WTC11 (cell line): Measurements from ENCODE around the gene KCNIP1. TPM values are rescaled to one million over a fixed set of nuclear protein-coding genes. Genes with fewer than 3 reads are reported as not detected.

Experiments used
- ATAC-seq: fragments of 200-7000 bp; cut with Tn5 transposase; 2 replicates; pipeline ENCODE4 v1.10.0; 2021; ENCODE audit warnings: mild to moderate bottlenecking, moderate library complexity
- CTCF ChIA-PET: fragments of 300-600 bp; sonication (Branson Sonifier 250); formaldehyde crosslinking; loops from one replicate; lab custom pipeline; 2021; ENCODE audit warnings: antibody characterized with exemption; lab: Charles Lee
- POLR2A ChIA-PET: fragments of 350-600 bp; sonication (Branson Sonifier 250); formaldehyde crosslinking; loops from one replicate; lab custom pipeline; 2021; ENCODE audit warnings: antibody characterized with exemption; lab: Charles Lee
- DNase-seq: peaks from one replicate; pipeline ENCODE4 v3.0.0; 2021; ENCODE audit warnings: low spot score
- H3K27ac Mint-ChIP-seq: 2 replicates; pipeline ENCODE4 v1.8.0; 2021; ENCODE audit warnings: mixed read lengths
- H3K27me3 Mint-ChIP-seq: 2 replicates; pipeline ENCODE4 v1.8.0; 2021; ENCODE audit warnings: low read depth, mild to moderate bottlenecking, moderate library complexity, mixed read lengths
- H3K36me3 Mint-ChIP-seq: 2 replicates; pipeline ENCODE4 v1.8.0; 2021; ENCODE audit warnings: mixed read lengths
- H3K4me1 Mint-ChIP-seq: 2 replicates; pipeline ENCODE4 v1.8.0; 2022; ENCODE audit warnings: mixed read lengths
- H3K4me3 Mint-ChIP-seq: 2 replicates; pipeline ENCODE4 v1.8.0; 2021; ENCODE audit warnings: mild to moderate bottlenecking, moderate library complexity, mixed read lengths
- H3K9me3 Mint-ChIP-seq: 2 replicates; pipeline ENCODE4 v1.8.0; 2021; ENCODE audit warnings: mixed read lengths
- ELF4 ChIP-seq: sonication (generic); formaldehyde crosslinking; IDR thresholded peaks from 2 replicates; pipeline ENCODE4 v1.8.1; 2022; ENCODE audit warnings: low read depth, mild to moderate bottlenecking, moderate library complexity, missing genetic modification reagents
- EMX1 ChIP-seq: fragments of 250-450 bp; sonication (Bioruptor Pico); IDR thresholded peaks from 2 replicates; pipeline ENCODE4 v1.8.0; 2021; ENCODE audit warnings: mild to moderate bottlenecking
- ESRRA ChIP-seq: sonication (generic); formaldehyde crosslinking; IDR thresholded peaks from 2 replicates; pipeline ENCODE4 v1.8.1; 2022; ENCODE audit warnings: mild to moderate bottlenecking, missing genetic modification reagents, borderline replicate concordance
- FOXP1 ChIP-seq: sonication (generic); formaldehyde crosslinking; IDR thresholded peaks from 2 replicates; pipeline ENCODE4 v1.8.0; 2022; ENCODE audit warnings: missing genetic modification reagents, mild to moderate bottlenecking, moderate library complexity, borderline replicate concordance
- GABPB1 ChIP-seq: sonication (generic); formaldehyde crosslinking; IDR thresholded peaks from 2 replicates; pipeline ENCODE4 v1.8.1; 2023; ENCODE audit warnings: mild to moderate bottlenecking, missing genetic modification reagents
- GTF2I ChIP-seq: fragments of 250-450 bp; sonication (Bioruptor Pico); conservative IDR thresholded peaks from 2 replicates; pipeline ENCODE4 v1.4.0; 2021; ENCODE audit warnings: mild to moderate bottlenecking
- HMGA2 ChIP-seq: fragments of 250-450 bp; sonication (Bioruptor Pico); IDR thresholded peaks from 2 replicates; pipeline ENCODE4 v1.4.0; 2021; ENCODE audit warnings: mild to moderate bottlenecking, moderate library complexity
- NFE2L1 ChIP-seq: sonication (generic); formaldehyde crosslinking; IDR thresholded peaks from 2 replicates; pipeline ENCODE4 v1.8.1; 2023; ENCODE audit warnings: missing genetic modification reagents
- NR1H2 ChIP-seq: sonication (generic); formaldehyde crosslinking; IDR thresholded peaks from 2 replicates; pipeline ENCODE4 v1.9.0; 2021; ENCODE audit warnings: mild to moderate bottlenecking, moderate library complexity, missing genetic modification reagents
- SMAD4 ChIP-seq: sonication (generic); formaldehyde crosslinking; IDR thresholded peaks from 2 replicates; pipeline ENCODE4 v1.8.0; 2022; ENCODE audit warnings: mild to moderate bottlenecking, missing genetic modification reagents
- TCF7 ChIP-seq: sonication (generic); formaldehyde crosslinking; IDR thresholded peaks from 2 replicates; pipeline ENCODE4 v1.8.0; 2022; ENCODE audit warnings: mild to moderate bottlenecking, low read depth, missing genetic modification reagents, moderate library complexity
- TEAD1 ChIP-seq: sonication (generic); formaldehyde crosslinking; IDR thresholded peaks from 2 replicates; pipeline ENCODE4 v1.8.0; 2022; ENCODE audit warnings: mild to moderate bottlenecking, missing genetic modification reagents
- USF1 ChIP-seq: sonication (generic); formaldehyde crosslinking; IDR thresholded peaks from 2 replicates; pipeline ENCODE4 v1.8.0; 2022; ENCODE audit warnings: mild to moderate bottlenecking, missing genetic modification reagents
- ZBTB21 ChIP-seq: sonication (generic); formaldehyde crosslinking; IDR thresholded peaks from 2 replicates; pipeline ENCODE4 v1.8.1; 2023; ENCODE audit warnings: mild to moderate bottlenecking, missing genetic modification reagents, borderline replicate concordance
- ZNF396 ChIP-seq: fragments of 250-450 bp; sonication (Bioruptor Pico); IDR thresholded peaks from 2 replicates; pipeline ENCODE4 v1.8.0; 2021; ENCODE audit warnings: mild to moderate bottlenecking, moderate library complexity, borderline replicate concordance
- ZNF416 ChIP-seq: fragments of 250-450 bp; sonication (Bioruptor Pico); IDR thresholded peaks from 2 replicates; pipeline ENCODE4 v1.9.0; 2021; ENCODE audit warnings: mild to moderate bottlenecking, inconsistent platforms
- total RNA-seq: library from RNA; stranded (reverse); gene quantifications from 3 replicates; pipeline ENCODE4 v1.2.3, GENCODE V29; 2021
- TF ChIP-seq, protein P1 (sequence below): sonication (generic); formaldehyde crosslinking; IDR thresholded peaks from 2 replicates; pipeline ENCODE4 v1.8.1; 2023; ENCODE audit warnings: mild to moderate bottlenecking, missing genetic modification reagents, borderline replicate concordance
- TF ChIP-seq, protein P2 (sequence below): sonication (generic); formaldehyde crosslinking; IDR thresholded peaks from 2 replicates; pipeline ENCODE4 v1.8.1; 2022; ENCODE audit warnings: missing genetic modification reagents, borderline replicate concordance
- TF ChIP-seq, protein P3 (sequence below): fragments of 250-450 bp; sonication (Bioruptor Pico); IDR thresholded peaks from 2 replicates; pipeline ENCODE4 v1.9.0; 2021; ENCODE audit warnings: mild to moderate bottlenecking
- TF ChIP-seq, protein P4 (sequence below): sonication (generic); formaldehyde crosslinking; IDR thresholded peaks from 2 replicates; pipeline ENCODE4 v1.8.0; 2023; ENCODE audit warnings: mild to moderate bottlenecking, missing genetic modification reagents
- TF ChIP-seq, protein P5 (sequence below): fragments of 250-450 bp; sonication (Bioruptor Pico); IDR thresholded peaks from 2 replicates; pipeline ENCODE4 v1.9.0; 2021; ENCODE audit warnings: moderate library complexity, mild to moderate bottlenecking, inconsistent platforms, borderline replicate concordance

KCNIP1 gene
- total RNA-seq, 1 experiment from 2014 or later: 0.59 TPM

DNA sequence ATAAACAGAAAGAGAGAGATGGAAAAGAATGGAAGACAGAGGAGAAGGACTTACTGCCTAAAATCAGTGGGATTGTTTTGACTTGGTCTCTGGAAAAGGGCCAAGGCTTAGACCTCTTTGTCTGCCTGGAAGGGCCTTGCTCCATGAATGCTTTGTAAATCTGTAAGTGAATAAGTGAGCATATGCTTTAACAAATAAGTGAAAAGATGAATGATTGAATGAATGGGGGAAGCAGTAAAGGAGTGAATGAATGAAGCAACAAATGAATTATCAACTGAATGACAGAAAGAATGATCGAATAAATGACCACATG lies 5.5 kb downstream of the KCNIP1 start:
- no peaks in the 10 kb centered on the region for H3K9me3 Mint-ChIP-seq
- peaks cover 15% of the 10 kb centered on the region for H3K4me1 Mint-ChIP-seq
- ChIA-PET CTCF (interaction anchor here (0.6 to 2.6 kb wide), 22 partner anchors 10 to 124 kb away, joined by 3 to 23 read pairs (median 4); no protein-coding TSS in a partner anchor), POLR2A (no interaction called here)
- H3K27me3 Mint-ChIP-seq: peaks cover 20% of the 10 kb centered on the region
- no peak overlapping the region for H3K27ac Mint-ChIP-seq
- no peaks in the 10 kb centered on the region for H3K36me3 Mint-ChIP-seq
- TF ChIP-seq SMAD4 (CRISPR knock-in tag) (no peak), NR1H2 (CRISPR knock-in tag) (no peak), ZNF416 (CRISPR knock-in tag) (no peak), NFE2L1 (CRISPR knock-in tag) (no peak), TCF7 (CRISPR knock-in tag) (no peak), ESRRA (CRISPR knock-in tag) (no peak), ZBTB21 (no peak), TEAD1 (CRISPR knock-in tag) (no peak), ELF4 (CRISPR knock-in tag) (no peak)
- TF ChIP-seq, protein P1, sequence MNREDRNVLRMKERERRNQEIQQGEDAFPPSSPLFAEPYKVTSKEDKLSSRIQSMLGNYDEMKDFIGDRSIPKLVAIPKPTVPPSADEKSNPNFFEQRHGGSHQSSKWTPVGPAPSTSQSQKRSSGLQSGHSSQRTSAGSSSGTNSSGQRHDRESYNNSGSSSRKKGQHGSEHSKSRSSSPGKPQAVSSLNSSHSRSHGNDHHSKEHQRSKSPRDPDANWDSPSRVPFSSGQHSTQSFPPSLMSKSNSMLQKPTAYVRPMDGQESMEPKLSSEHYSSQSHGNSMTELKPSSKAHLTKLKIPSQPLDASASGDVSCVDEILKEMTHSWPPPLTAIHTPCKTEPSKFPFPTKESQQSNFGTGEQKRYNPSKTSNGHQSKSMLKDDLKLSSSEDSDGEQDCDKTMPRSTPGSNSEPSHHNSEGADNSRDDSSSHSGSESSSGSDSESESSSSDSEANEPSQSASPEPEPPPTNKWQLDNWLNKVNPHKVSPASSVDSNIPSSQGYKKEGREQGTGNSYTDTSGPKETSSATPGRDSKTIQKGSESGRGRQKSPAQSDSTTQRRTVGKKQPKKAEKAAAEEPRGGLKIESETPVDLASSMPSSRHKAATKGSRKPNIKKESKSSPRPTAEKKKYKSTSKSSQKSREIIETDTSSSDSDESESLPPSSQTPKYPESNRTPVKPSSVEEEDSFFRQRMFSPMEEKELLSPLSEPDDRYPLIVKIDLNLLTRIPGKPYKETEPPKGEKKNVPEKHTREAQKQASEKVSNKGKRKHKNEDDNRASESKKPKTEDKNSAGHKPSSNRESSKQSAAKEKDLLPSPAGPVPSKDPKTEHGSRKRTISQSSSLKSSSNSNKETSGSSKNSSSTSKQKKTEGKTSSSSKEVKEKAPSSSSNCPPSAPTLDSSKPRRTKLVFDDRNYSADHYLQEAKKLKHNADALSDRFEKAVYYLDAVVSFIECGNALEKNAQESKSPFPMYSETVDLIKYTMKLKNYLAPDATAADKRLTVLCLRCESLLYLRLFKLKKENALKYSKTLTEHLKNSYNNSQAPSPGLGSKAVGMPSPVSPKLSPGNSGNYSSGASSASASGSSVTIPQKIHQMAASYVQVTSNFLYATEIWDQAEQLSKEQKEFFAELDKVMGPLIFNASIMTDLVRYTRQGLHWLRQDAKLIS (CRISPR knock-in tag): no peak
- H3K4me3 Mint-ChIP-seq: no peak overlapping the region
- ATAC-seq (no peak), DNase-seq (no peak)

DNA sequence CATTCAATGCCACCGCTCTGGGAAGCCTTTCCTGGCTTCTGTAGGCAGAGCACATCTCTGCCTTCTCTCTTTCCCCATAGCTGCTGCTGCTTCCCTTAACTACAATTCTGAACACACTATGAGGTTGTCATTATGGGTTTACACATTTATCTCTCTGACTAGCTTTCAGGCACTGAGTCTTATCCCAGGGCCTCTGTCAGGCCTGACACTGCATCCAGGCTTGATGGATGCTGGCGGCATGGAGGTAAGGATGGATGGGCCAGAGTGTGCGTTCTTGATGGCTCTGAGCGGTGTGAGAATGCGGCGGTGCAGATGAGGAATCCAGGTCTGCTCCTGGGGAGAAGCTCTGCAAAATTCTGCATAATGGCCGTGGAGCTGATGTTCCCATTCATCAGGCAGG lies 6.3 kb downstream of the KCNIP1 start:
- Mint-ChIP-seq H3K36me3 (no peaks in the 10 kb centered on the region), H3K9me3 (no peaks in the 10 kb centered on the region), H3K27ac (no peak overlapping the region), H3K27me3 (peaks cover 11% of the 10 kb centered on the region), H3K4me1 (peaks cover 8% of the 10 kb centered on the region), H3K4me3 (no peak overlapping the region)
- POLR2A ChIA-PET: no interaction called here
- TF ChIP-seq, protein P2, sequence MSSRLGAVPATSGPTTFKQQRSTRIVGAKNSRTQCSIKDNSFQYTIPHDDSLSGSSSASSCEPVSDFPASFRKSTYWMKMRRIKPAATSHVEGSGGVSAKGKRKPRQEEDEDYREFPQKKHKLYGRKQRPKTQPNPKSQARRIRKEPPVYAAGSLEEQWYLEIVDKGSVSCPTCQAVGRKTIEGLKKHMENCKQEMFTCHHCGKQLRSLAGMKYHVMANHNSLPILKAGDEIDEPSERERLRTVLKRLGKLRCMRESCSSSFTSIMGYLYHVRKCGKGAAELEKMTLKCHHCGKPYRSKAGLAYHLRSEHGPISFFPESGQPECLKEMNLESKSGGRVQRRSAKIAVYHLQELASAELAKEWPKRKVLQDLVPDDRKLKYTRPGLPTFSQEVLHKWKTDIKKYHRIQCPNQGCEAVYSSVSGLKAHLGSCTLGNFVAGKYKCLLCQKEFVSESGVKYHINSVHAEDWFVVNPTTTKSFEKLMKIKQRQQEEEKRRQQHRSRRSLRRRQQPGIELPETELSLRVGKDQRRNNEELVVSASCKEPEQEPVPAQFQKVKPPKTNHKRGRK: no peak
- TF ChIP-seq EMX1 (no peak), ZNF416 (CRISPR knock-in tag) (no peak), GABPB1 (CRISPR knock-in tag) (no peak), ZNF396 (CRISPR knock-in tag) (no peak), GTF2I (CRISPR knock-in tag) (no peak), FOXP1 (CRISPR knock-in tag) (no peak), USF1 (CRISPR knock-in tag) (no peak), HMGA2 (CRISPR knock-in tag) (no peak)
- TF ChIP-seq, protein P3, sequence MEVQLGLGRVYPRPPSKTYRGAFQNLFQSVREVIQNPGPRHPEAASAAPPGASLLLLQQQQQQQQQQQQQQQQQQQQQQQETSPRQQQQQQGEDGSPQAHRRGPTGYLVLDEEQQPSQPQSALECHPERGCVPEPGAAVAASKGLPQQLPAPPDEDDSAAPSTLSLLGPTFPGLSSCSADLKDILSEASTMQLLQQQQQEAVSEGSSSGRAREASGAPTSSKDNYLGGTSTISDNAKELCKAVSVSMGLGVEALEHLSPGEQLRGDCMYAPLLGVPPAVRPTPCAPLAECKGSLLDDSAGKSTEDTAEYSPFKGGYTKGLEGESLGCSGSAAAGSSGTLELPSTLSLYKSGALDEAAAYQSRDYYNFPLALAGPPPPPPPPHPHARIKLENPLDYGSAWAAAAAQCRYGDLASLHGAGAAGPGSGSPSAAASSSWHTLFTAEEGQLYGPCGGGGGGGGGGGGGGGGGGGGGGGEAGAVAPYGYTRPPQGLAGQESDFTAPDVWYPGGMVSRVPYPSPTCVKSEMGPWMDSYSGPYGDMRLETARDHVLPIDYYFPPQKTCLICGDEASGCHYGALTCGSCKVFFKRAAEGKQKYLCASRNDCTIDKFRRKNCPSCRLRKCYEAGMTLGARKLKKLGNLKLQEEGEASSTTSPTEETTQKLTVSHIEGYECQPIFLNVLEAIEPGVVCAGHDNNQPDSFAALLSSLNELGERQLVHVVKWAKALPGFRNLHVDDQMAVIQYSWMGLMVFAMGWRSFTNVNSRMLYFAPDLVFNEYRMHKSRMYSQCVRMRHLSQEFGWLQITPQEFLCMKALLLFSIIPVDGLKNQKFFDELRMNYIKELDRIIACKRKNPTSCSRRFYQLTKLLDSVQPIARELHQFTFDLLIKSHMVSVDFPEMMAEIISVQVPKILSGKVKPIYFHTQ (CRISPR knock-in tag): no peak
- TF ChIP-seq, protein P4, sequence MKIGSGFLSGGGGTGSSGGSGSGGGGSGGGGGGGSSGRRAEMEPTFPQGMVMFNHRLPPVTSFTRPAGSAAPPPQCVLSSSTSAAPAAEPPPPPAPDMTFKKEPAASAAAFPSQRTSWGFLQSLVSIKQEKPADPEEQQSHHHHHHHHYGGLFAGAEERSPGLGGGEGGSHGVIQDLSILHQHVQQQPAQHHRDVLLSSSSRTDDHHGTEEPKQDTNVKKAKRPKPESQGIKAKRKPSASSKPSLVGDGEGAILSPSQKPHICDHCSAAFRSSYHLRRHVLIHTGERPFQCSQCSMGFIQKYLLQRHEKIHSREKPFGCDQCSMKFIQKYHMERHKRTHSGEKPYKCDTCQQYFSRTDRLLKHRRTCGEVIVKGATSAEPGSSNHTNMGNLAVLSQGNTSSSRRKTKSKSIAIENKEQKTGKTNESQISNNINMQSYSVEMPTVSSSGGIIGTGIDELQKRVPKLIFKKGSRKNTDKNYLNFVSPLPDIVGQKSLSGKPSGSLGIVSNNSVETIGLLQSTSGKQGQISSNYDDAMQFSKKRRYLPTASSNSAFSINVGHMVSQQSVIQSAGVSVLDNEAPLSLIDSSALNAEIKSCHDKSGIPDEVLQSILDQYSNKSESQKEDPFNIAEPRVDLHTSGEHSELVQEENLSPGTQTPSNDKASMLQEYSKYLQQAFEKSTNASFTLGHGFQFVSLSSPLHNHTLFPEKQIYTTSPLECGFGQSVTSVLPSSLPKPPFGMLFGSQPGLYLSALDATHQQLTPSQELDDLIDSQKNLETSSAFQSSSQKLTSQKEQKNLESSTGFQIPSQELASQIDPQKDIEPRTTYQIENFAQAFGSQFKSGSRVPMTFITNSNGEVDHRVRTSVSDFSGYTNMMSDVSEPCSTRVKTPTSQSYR (CRISPR knock-in tag): no peak
- TF ChIP-seq, protein P5, sequence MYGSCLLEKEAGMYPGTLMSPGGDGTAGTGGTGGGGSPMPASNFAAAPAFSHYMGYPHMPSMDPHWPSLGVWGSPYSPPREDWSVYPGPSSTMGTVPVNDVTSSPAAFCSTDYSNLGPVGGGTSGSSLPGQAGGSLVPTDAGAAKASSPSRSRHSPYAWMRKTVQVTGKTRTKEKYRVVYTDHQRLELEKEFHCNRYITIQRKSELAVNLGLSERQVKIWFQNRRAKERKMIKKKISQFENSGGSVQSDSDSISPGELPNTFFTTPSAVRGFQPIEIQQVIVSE (CRISPR knock-in tag): no peak
- no peak for DNase-seq
- ATAC-seq: no peak
- CTCF ChIA-PET: interaction anchor here (1.4 to 2.6 kb wide), 2 partner anchors 114 to 121 kb away, joined by 4 to 23 read pairs; no protein-coding TSS in a partner anchor
